Measurements from ENCODE around the gene STX18. TPM values are rescaled to one million over a fixed set of nuclear protein-coding genes. Genes with fewer than 3 reads are reported as not detected.

The STX18 gene
- total RNA-seq = 10 to 100 TPM; 19.2 to 27.4 (median 20.7) TPM

GRCh38 chr4:4541661-4542570 is at the start of gene STX18:
TSS of gene STX18 (minus strand) at chr4:4542048. CDS start at chr4:4541964, 84 bp downstream.
- no peaks in the 10 kb centered on the region for H3K27me3 ChIP-seq
- peaks cover 25 to 30% of the 10 kb centered on the region in 2 donors for H3K4me1 ChIP-seq
- intact Hi-C loops (cut with DNase I; ENCODE audit: low total_unique reads) = loop anchor here (1.0 to 2.0 kb wide), 2 partner anchors 33 to 293 kb away; partner anchors contain the start of gene TMEM128
- H3K36me3 ChIP-seq = peaks cover 0 to 13% of the 10 kb centered on the region in 2 donors
- no peaks in the 10 kb centered on the region for H3K9me3 ChIP-seq
- H3K4me3 ChIP-seq = peak within 1 kb of the TSS; percentile 67 to 96 (median 90)
- peak within 1 kb of the TSS; percentile 78 to 92 (median 87) for H3K27ac ChIP-seq
- TF ChIP-seq CTCF (IDR thresholded peaks at IDR 0.05 in 4 of 5, conservative IDR thresholded peaks at IDR 0.05 in 1 of 5) (peak in 1 of 5 experiments; percentile 30), POLR2A (IDR thresholded peaks at IDR 0.05) (peak; percentile 68 to 73)
- DNase-seq (peak; percentile 67 to 70), ATAC-seq (peak; percentile 92 to 93)
- in situ Hi-C loops (cut with MboI; ENCODE audit: low sequenced_read_pairs in 4 of 4) = loop anchor here in 2 of 4 donors (25.0 kb wide), 2 partner anchors 255 to 280 kb away; partner anchors contain the start of genes LYAR (in 1 of the 2) and ZBTB49 (in 1 of the 2)

DNA sequence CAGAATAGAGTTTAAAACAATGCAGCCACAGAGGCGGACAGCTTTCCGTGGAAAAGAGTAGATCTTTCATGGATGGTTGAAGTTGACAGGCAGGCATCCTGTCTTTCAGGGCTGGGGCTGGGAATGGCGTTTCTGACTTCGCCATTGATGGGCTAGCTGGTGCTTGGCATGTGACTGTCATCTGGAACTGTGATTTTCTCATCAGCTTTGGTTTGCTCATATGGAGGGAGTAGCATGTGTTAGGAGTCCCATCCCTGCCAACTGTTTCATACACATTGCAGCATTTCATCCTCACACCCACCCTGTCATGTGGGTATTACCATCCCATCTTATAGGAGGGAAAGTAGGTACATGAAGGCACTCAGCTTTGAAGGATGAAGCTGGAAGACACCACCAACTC is 49.2 kb upstream of the STX18 start:
- no peak overlapping the region for H3K27ac ChIP-seq
- no peak overlapping the region for H3K4me3 ChIP-seq
- TF ChIP-seq POLR2A (IDR thresholded peaks at IDR 0.05) = no peak
- no peak for TF ChIP-seq CTCF (IDR thresholded peaks at IDR 0.05 in 4 of 5, conservative IDR thresholded peaks at IDR 0.05 in 1 of 5)
- peaks cover 0 to 8% (median 0%) of the 10 kb centered on the region in 3 donors for H3K9me3 ChIP-seq
- H3K27me3 ChIP-seq = no peaks in the 10 kb centered on the region
- ATAC-seq = no peak
- in situ Hi-C loops (cut with MboI; ENCODE audit: low sequenced_read_pairs in 4 of 4) = no loop called here
- no peaks in the 10 kb centered on the region for H3K4me1 ChIP-seq
- no peaks in the 10 kb centered on the region for H3K36me3 ChIP-seq
- intact Hi-C loops (cut with DNase I; ENCODE audit: low total_unique reads) = no loop called here
- no peak for DNase-seq

GRCh38 chr4:4590546-4590945 is 48.7 kb upstream of the STX18 start:
- no peak overlapping the region for H3K27ac ChIP-seq
- peaks cover 0 to 8% (median 0%) of the 10 kb centered on the region in 3 donors for H3K9me3 ChIP-seq
- H3K27me3 ChIP-seq = no peaks in the 10 kb centered on the region
- H3K4me1 ChIP-seq = no peaks in the 10 kb centered on the region
- intact Hi-C loops (cut with DNase I; ENCODE audit: low total_unique reads) (no loop called here), in situ Hi-C loops (cut with MboI; ENCODE audit: low sequenced_read_pairs in 4 of 4) (no loop called here)
- no peak for DNase-seq
- no peak for ATAC-seq
- TF ChIP-seq CTCF (IDR thresholded peaks at IDR 0.05 in 4 of 5, conservative IDR thresholded peaks at IDR 0.05 in 1 of 5) = no peak
- no peak for TF ChIP-seq POLR2A (IDR thresholded peaks at IDR 0.05)
- no peak overlapping the region for H3K4me3 ChIP-seq
- H3K36me3 ChIP-seq = no peaks in the 10 kb centered on the region

DNA sequence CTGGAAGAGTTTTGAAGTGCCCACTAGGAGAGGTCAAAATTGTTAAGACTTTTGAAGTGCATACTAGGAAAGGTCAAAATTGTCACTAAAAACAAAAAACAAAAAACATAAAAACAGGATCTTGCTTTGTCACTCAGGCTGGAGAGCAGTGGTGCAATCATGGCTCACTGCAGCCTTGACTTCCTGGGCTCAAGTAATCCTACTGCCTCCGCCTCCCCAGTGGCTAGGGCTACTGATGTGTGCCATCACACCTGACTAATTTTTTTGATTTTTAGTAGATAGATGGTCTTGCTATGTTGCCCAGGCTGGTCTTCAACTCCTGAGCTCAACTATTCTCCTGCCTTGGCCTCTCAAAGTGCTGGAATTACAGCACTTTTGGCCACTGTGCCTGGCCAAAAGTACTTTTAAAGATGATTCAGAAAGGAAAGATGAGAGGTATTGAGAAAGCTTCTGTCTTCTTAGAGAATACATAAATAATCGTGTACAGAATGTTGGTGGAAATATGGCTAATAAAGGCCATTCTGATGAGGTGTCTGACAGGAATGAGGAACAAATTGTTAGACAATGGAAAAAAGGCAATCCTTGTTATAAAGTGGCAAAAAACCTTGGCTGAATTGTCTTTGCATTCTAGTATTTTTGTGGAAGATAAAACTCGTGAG is 43.3 kb upstream of the STX18 start:
- ATAC-seq = no peak
- TF ChIP-seq CTCF (IDR thresholded peaks at IDR 0.05 in 4 of 5, conservative IDR thresholded peaks at IDR 0.05 in 1 of 5) = no peak
- TF ChIP-seq POLR2A (IDR thresholded peaks at IDR 0.05) = no peak
- Histone ChIP-seq H3K27ac (no peak overlapping the region), H3K4me3 (no peak overlapping the region), H3K36me3 (no peaks in the 10 kb centered on the region), H3K27me3 (no peaks in the 10 kb centered on the region), H3K9me3 (peaks cover 0 to 8% (median 0%) of the 10 kb centered on the region in 3 donors), H3K4me1 (no peaks in the 10 kb centered on the region)
- intact Hi-C loops (cut with DNase I; ENCODE audit: low total_unique reads) = no loop called here
- DNase-seq = no peak
- in situ Hi-C loops (cut with MboI; ENCODE audit: low sequenced_read_pairs in 4 of 4) = no loop called here
